ENCODE measurements around the gene GLB1L2.

GLB1L2 gene

GRCh38 chr11:134346976-134347350 lies 15.2 kb downstream of the GLB1L2 start:
- DNase-seq (ENCODE audit: low read depth in 2 of 3, low spot score in 2 of 3): no peak

- no peak for DNase-seq (ENCODE audit: low read depth in 2 of 3, low spot score in 2 of 3)
Measured at GRCh38 chr11:134347441-134347840, 15.7 kb downstream of the GLB1L2 start.

DNA sequence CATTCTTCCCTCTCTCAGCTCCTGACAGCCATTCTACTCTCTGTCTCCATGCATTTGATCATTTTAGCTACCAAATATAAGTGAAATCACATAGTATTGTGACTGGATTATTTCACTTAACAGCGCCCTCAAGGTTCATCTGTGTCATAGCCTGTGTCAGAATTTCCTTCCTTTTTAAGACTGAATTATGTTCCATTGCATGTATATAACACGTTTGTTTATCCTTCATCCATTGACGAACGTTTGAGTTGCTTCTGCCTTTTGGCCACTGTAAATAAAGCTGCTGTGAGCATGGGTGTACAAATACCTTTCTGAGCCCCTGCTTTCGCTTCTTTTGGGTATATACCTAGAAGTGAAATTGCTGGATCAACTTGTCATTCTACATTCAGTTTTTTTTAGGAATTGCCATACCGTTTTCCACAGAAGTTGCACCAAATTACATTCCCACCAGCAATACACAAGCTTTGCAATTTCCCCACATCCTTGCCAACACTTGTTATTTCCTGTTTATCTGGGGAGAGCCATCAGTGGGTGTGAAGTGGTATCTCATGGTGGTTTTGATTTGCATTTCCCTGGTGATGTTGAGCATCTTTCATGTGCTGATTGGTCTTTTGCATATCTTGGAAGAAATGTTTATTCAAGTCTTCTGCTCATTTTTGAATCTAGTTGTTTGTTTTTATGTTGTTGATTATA lies 17.5 kb downstream of the GLB1L2 start:
- no peak for DNase-seq (ENCODE audit: low read depth in 2 of 3, low spot score in 2 of 3)

- DNase-seq (ENCODE audit: low read depth in 2 of 3, low spot score in 2 of 3): no peak
Measured at GRCh38 chr11:134349802-134350355, 18.1 kb downstream of the GLB1L2 start.

DNA sequence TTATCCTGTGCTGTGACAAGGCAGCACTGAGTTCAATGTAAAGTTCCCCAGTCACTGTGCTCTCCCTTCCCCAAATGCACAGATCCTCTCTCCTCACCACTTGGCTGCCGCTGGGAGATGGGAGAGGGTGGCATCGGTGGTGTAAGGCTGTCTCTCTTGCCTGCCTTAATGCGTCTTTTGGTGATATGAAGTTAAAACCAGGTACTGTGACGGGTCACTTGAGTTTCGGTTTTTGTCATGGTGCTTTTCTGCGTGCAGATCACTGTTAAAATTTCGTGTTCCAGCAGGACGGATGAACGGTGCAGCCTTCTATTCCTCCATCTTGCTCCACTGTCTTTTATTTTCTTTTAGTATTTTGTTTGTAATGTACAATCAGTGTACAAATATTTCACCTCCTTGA lies 18.6 kb downstream of the GLB1L2 start:
- DNase-seq (ENCODE audit: low read depth in 2 of 3, low spot score in 2 of 3): no peak

GRCh38 chr11:134352111-134352510 lies 20.3 kb downstream of the GLB1L2 start:
- no peak for DNase-seq (ENCODE audit: low read depth in 2 of 3, low spot score in 2 of 3)

DNA sequence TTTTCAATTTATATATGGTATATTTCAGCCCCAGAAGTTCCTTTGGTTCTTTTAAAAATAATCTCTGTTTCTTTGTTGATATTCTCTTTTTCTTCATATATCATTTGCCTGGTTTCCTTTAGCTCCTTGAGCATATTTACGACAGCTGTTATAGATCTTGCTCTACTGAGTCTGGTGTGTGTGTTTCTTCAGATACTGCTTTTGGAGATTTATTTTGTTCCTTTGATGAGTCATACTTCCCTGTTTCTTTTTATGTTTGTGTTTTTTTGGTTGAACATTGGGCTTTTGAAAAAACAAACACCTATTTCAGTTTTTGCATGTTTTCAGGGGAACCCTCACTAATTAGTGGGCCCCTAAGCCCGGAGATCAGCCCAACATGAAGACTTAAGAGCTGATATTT lies 23.3 kb downstream of the GLB1L2 start:
- DNase-seq (ENCODE audit: low read depth in 2 of 3, low spot score in 2 of 3): no peak

DNA sequence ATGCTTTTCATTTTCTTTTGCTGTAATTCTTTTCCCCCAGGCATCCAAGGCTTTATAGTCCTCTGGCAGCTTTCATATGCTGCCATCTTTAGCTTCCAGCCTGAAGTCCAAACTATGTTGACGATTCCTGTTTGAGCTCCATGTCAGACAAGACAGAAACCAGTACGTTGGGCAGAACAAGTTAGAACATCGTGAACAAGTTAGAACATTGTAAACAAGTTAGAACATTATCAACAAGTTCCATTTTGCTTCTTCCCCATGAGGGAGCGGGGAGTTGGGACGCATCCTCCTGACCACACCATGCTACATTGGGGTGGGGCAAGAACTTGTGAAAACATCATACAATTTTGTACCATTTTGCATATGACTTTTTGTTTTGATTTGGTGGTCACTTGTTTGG lies 23.9 kb downstream of the GLB1L2 start:
- no peak for DNase-seq (ENCODE audit: low read depth in 2 of 3, low spot score in 2 of 3)

- DNase-seq (ENCODE audit: low read depth in 2 of 3, low spot score in 2 of 3): no peak
Measured at GRCh38 chr11:134356656-134357544, 25.1 kb downstream of the GLB1L2 start.

DNA sequence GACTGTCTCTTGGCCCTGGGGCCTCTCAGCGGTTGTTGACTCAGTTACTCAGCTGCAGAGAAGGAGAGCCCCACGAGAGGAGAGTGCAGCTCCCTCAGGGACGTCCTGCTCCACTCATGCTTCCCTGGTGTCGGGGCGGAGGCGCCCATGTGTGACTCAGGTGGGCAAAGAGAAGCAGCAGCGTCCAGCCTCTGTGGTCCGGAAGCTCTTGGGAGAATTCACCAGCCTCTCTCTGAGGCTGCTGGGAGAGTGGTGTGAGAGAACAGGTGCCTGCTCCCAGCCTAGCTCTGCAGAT lies 25.7 kb downstream of the GLB1L2 start:
- DNase-seq (ENCODE audit: low read depth in 2 of 3, low spot score in 2 of 3): no peak

DNA sequence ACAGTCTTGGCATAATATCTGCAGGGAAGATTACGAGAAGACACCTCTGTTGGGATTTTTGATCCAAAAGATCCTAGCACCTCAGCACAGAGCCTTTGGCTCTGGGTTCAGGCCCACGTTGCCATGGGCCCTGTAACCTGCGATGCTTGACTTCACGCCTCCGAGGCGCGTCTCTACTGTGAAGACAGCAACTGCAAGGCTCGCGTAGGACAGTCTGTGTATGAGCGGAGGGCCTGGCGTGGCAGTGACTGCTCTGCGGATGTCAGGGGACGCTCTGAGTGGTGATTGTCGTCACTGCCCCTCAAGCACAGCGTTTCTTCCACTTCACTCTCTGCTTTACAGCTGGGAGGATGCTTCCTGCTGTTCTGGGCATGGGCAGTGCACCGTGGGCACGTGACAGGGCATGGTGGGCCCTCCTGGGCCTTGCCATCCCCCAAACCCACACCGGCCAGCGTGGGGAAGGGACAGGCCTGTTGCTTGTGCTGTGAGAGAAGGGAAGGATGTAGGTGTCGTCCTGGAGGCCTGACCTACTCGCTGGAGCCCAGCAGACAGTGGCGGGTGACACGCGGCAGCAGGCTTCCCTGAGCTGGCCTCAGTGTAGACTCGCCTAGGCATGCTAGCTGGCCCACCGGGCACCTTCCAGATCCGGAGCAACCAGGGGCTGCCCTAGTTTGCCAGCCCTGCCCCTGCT lies 26.5 kb downstream of the GLB1L2 start:
- no peak for DNase-seq (ENCODE audit: low read depth in 2 of 3, low spot score in 2 of 3)

DNA sequence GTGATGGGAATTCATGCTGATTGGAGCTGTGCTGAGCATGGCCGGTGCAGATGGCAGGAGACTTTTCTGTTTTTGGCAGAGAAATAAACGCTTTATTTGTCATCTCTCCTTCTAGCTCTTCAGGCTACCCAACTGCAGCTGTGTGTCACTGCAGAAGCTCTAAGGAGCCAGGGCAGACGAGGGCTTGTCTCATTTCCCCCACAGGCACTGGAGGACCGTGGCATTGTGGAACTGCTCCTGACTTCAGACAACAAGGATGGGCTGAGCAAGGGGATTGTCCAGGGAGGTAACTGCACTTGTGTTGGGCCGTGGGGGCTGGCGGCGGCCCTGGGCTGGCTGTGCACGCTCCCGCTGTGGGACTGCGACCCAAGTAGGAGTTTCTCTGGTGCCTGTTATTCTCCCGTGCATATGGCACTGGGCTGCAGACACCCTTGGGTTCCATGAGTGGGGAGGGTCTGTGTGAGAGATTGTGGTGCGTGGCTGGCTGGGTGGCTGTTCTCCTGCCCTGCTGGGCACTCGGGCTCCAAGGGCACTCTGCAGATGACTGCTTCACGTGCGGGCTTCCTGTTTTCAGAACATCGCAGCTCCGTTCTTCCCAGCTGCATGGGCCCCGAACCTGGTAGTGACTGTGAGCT lies 27.2 kb downstream of the GLB1L2 start:
- no peak for DNase-seq (ENCODE audit: low read depth in 2 of 3, low spot score in 2 of 3)

DNA sequence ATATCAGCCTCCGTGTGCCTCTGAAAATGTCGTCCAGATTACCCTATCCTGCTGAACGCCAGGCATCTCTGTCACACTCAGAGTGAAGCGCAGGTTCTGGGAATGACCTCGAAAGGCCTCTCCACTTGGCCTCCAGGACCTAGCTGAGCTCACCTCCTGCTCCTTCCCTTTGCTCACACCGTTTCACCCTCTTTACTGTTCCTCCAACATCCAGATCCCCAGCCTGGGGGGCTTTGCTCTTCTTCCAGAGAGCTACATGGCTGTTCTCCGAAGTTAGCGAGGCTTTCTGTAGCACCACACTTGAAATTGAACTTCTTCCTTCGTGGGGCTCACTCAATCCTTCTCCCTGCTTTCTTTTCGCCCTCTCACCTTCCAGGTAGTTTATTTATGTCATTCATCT lies 27.9 kb downstream of the GLB1L2 start:
- DNase-seq (ENCODE audit: low read depth in 2 of 3, low spot score in 2 of 3): no peak

DNA sequence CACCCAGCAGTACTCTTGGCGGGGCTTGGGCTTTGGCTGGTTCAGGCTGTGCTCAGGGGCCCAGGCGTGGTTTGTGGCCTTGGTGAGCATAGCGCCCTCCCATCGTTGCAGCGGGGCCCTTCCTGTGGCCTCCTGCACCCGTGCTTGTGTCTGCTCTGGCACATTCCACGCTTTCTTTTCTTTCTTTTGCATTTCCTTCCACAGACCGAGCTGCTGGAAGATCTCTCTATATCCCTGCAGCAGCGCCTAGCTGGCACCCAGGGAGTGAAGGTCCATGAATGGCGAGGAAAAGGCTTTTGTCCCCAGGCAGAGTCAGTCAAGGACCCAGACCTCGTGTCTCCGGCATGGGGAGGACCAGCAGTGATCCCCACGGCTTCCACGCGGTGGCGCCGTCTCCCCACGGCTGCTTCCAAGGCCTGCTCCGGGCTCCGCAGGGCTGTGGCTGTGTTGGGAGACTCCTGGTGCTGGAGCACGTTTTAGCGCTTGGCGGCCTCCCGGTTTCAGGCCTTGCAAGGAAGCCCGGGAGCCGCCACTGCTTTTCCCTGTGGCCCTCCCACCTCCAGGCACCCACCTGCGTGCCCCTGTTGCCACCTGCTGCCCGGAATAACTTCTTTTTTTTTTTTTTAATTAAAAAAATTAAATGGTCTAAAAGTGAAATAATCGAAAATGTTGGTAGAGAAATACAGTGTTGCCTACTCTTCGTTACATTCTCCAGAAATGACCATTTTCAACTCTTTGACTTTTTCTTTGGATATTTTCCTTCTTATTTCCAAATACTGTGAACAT lies 28.5 kb downstream of the GLB1L2 start:
- peak; percentile 53 to 68 (median 61) for DNase-seq (ENCODE audit: low read depth in 2 of 3, low spot score in 2 of 3)

GRCh38 chr11:134361661-134362060 lies 29.9 kb downstream of the GLB1L2 start:
- no peak for DNase-seq (ENCODE audit: low read depth in 2 of 3, low spot score in 2 of 3)

DNA sequence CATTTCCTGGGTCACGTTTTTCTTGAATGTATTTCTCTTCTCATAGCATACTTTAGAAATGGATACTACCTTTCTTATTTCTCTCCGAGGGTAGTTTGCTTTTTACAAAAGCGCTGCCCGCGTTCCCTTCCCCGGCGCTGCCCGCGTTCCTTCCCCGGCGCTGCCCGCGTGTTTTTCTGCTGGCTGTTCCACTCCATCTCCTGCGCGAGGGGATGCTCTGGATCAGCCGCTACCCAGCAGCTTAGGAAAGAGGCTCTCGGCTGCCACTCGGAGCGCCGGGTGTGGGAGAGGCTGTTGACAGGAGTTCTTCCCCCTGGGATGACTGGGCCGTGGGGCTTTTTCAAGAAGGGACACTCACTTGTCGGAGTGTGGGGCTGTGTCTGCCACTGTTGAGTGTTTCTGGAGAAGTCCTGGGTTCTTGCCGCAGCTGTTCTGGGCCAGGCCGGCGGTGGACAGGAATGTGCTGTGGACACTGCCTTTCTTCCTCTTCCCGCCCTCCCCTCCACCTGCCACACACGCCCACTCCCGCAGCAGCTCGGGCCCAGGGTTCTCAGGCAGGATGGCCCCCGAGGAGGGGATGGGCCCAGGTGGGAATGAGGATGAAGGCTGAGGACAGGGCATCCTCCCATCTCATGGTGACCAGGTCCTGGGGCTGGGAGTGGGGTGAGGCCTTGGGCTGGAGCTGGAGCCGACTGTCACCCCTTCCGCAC lies 30.6 kb downstream of the GLB1L2 start:
- DNase-seq (ENCODE audit: low read depth in 2 of 3, low spot score in 2 of 3): no peak

DNA sequence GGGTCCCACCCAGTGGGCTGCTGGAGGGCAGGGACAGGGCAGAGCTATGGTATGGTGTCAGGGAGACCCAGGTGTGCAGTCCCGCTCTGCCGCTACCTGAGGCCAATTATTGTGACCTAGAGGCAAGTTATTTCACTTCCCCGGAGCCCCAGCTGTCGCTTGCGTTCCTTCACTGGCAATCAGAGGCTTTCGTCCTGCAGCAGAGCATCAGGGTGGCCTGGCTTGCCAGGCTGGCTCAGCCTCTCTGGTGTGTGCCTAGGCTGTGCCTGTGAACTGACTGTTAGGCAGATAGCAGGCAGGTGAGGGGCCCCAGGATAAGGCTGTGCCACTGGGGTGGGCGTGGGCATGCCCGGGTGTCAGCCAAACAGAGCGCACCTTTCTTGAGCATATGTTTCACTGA lies 31.4 kb downstream of the GLB1L2 start:
- no peak for DNase-seq (ENCODE audit: low read depth in 2 of 3, low spot score in 2 of 3)

GRCh38 chr11:134363592-134363991 lies 31.8 kb downstream of the GLB1L2 start:
- no peak for DNase-seq (ENCODE audit: low read depth in 2 of 3, low spot score in 2 of 3)

DNA sequence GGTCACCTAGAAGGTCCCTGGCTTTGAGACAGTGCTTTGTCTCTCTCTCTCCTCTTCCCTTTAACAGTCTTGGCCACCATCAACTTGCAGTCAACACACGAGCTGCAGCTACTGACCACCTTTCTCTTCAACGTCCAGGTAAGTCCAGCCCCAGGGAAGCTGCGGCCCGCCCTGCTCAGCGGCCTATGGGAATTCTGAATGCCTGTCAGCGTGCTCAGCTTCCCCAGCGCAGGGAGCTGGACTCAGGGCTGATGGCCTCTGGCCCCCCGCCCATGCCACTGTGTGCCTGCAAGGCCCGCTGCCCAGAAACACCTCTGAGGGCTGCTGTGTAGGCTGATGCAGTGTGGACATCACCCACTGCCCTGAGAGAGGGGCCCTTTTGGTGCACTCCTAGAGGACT lies 32.5 kb downstream of the GLB1L2 start:
- no peak for DNase-seq (ENCODE audit: low read depth in 2 of 3, low spot score in 2 of 3)

Data from activated CD8-positive, alpha-beta memory T cell treated with anti-CD3 and anti-CD28 coated beads for 48 hours (primary cell).